Lung microvascular endothelial cell (primary cell): ENCODE measurements around the gene ANKMY1. TPM values are rescaled to one million over a fixed set of nuclear protein-coding genes. Genes with fewer than 3 reads are reported as not detected.

Experiments
- DNase-seq, 2 donors: peaks; one replicate each; pipeline versions ENCODE4 v3.0.0 to v3.0.0-alpha.2; 2010; ENCODE audit warnings: low read depth in 2 of 2
- total RNA-seq: library from RNA; depleted of rRNA; stranded (reverse); fragments of >200 nt; gene quantifications from 2 replicates; pipeline ENCODE4 v1.2.1, GENCODE V29; 2014

Gene ANKMY1
- total RNA-seq, 1 donor from 2014 or later, result 6.0 TPM

GRCh38 chr2:240595381-240596079, 37.7 kb upstream of the ANKMY1 start:
- peak; percentile 15 to 20 for DNase-seq

- no peak for DNase-seq
Observed at GRCh38 chr2:240594511-240595380, 37.0 kb upstream of the ANKMY1 start.

DNA sequence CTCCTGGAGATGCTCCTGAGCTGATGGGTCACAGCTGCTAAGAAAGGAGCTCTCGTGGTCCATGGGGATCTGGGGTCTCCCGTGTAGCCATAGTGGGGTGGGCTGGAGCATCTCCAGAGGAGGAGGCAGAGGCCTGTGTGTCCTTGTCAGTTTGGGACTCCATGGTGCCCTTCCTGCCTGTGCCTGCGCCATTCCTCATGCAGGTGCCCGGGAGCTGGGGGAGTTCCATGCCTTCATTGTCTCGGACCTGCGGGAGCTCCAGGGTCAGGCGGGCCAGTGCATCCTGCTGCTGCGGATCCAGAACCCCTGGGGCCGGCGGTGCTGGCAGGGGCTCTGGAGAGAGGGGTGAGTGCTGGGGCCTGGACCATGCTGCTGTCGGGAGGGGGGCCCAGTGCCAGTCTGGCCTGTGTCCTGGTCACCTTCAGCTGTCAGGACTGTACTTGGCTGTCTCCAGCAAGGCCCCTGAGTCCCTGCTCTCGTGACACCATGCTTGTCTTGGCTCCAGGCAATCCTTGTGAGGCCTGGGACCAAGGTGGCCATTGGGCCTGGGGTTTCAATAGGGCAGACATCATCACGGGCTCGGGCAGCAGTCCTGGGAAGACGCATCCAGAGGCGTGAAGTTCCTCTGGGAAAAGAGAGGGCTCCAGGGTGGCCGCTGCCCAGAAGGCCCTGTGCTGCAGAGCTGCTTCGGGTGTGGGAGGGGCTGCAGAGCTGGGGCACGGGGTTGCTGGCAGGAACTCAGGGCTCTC, 36.1 kb upstream of the ANKMY1 start:
- DNase-seq, result no peak

DNA sequence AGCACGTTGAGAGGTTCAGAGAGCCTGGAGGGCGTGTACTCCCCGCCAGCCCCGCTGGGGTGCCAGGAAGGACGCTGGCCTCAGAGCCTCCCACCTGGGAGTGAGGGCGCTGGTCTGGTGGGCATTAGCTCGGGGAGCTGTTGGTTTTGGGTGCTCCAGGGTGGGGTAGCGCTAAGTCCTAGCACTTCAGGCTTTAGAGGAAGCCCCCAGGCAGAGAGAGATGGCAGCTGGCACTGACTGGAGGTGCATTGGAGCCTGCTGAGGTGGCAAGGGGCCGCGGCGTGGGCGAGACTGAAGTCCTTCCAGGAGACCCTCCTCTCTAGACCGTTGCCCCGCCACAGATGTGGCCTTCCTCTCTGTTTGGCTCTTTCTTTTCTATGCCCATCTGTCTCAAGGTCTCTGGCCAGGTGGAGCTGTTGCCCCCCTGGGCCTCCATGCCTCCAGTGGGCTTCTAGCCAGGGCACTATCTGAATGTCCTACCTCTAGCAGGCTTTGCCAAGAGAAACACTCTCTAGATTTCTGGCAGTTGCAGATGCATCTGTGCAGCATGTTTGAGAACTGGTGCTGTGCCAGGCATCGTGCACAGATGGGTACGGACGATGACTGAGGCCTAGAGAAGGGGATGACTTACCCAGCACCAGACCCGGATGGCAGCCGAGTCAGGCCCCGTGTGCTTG, 35.4 kb upstream of the ANKMY1 start:
- no peak for DNase-seq

- no peak for DNase-seq
Observed at GRCh38 chr2:240591784-240592183, 34.0 kb upstream of the ANKMY1 start.

- DNase-seq, result no peak
Observed at GRCh38 chr2:240591226-240591625, 33.4 kb upstream of the ANKMY1 start.

GRCh38 chr2:240590681-240591111, 32.9 kb upstream of the ANKMY1 start:
- DNase-seq, result no peak

DNA sequence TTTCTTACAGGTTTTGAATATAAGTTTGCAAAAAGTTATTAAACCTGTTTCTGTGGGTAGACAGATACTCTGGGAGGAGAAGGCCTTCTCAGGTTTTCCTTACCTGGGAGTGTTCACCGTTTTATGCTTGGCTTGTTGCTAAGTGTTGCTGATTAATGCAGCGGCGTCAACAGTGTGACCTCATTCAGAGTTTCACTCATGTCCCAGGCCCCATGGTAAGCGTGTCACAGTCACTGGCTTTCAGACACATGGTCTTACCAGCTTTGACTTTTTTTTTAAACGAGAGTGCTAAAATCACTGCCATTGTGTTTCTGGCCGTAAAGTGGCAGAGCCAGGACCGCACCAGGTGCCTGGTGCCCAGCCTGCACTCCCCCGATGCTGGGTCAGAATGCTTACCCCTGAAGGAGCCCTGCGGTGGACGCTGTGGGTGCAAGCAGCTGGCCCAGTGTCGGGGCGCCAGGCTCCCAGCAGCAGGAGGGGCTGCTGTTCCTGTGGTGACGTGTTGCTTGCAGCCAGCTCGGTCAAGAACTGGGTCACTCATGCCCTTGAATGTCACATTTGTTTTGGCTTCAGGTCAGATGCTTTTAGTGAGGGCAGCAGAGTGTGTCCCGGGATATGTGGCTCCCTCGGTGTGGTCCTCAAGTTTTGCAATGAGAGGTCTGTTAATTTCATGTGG, 32.2 kb upstream of the ANKMY1 start:
- DNase-seq, result no peak

GRCh38 chr2:240589375-240589774, 31.6 kb upstream of the ANKMY1 start:
- no peak for DNase-seq

DNA sequence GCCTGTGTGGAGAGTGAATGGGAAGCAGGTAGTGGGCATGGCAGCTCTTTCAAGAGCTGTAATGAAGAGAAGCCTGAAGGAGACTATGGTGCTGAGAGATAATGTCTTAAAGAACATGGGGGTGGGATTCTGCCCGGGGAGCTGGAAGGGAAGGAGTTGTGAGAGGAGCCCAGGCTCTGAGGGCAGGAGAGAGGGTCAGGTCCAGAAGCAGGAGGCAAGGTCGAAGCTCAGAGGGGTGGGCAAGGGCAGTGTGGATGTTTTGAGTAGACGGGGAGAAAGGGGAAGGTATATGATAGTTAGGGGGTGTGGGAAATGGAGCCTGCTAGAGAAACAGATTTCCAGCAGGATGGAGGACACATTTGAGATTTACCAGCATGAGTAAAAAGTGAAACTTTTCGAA, 30.9 kb upstream of the ANKMY1 start:
- DNase-seq, result no peak

DNA sequence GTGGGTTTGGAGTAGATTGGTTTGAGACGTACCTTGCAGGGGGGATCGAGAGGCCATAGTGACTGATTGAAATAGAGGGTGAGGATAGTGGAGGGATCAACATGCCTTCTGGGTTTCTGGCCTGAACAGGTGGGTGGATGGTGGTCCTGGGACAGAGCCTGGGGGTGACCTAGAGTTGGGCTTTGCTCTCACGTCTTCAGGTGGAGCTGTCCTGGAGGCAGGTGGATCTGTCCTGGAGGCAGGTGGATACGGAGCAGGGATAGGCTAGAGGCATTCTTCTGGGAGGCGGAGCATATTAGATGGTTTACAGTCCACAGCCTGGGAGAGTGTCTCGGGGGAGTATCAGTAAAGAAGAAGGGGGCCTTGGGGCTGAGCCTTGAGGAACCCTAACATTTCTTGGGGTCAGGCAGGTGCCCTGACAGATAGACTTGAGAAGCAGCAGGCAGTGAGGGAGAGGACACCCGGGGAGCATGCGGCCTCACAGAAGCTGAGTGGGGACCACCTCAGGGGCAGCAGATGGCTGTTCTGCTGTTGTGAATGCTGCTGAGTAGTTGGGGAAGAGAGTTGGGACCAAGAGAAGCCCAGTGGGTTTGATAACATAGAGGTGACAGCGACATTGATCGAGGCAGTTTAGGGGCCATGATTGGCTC, 30.3 kb upstream of the ANKMY1 start:
- no peak for DNase-seq

- DNase-seq, result peak in 1 of 2 donors; percentile 37
Observed at GRCh38 chr2:240586919-240587800, 29.4 kb upstream of the ANKMY1 start.

- DNase-seq, result peak; percentile 96 to 97
Observed at GRCh38 chr2:240586198-240586918, 28.6 kb upstream of the ANKMY1 start, which contains the start of gene CAPN10. CAPN10 (plus strand) TSS chr2:240586734; CDS start chr2:240586912, 178 bp downstream.

DNA sequence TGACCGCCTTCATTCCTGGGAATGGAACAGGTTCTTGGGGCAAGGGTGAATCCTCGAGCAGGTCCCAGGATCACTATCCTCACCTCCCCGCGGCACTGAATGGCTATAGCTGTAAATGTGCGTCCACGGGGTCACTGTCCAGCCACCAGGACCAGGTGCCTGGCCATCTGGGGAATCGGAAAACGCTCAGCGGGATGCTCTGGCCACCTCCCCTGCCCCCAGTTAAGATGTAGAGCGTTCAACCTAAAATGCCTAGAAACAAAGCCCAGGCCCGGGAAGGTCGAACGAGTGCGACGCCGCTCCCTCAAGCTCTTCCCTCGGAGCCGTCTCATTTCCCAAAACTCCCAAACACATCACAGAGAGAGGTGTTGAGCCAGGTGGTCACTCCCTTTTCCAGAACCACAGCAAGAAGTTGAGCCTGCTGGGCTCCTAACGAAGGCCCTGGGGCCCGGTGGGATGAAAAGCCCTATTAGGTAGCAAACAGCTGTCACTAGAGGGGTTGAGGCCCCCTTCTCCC, 28.0 kb upstream of the ANKMY1 start:
- DNase-seq, result no peak

DNA sequence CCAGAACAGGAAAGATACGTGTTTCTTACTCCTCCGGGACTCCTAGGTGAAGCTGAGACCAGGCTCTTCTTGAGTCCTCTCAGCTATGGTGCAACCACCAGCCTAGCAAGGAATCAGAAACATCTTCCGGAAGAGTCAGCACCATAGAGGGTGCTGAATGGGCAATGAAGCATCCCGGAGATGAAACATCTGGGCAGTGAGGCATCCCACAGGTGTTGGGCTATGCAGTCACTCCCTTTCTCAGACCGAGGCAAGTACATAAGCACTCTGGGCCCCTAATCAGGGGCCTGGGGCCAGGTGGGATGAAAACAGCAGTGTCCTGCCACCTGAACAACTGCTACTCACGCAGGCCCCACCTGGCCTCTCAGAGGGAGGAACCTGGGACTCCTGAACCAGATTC, 27.3 kb upstream of the ANKMY1 start:
- DNase-seq, result no peak

- peak; percentile 43 to 68 for DNase-seq
Observed at GRCh38 chr2:240584486-240585031, 26.8 kb upstream of the ANKMY1 start.

DNA sequence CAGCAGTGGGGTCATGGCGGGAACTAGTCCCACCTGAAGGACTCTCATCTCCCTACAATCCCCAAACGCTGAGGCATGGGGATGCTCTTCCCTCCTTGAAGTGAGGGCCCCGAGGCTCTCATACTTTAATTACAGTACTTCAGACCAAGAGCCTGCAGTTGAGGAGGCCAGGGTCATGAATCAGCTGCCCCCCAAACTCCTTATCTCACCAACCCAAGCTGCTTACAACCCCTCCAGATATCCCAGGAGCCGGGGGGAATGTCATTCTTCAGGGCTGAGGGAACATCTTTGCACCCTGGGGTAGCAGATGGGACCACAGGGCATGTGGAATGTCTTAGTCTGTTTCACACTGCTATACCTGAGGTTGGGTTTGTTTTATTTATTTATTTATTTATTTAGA, 26.0 kb upstream of the ANKMY1 start:
- DNase-seq, result no peak

- DNase-seq, result no peak
Observed at GRCh38 chr2:240582781-240583180, 25.0 kb upstream of the ANKMY1 start.
